ENCODE data around the gene IRGQ. TPM values are rescaled to one million over a fixed set of nuclear protein-coding genes. Genes with fewer than 3 reads are reported as not detected.

The IRGQ gene
- total RNA-seq, 1 experiment from 2014 or later = 24.1 TPM

DNA sequence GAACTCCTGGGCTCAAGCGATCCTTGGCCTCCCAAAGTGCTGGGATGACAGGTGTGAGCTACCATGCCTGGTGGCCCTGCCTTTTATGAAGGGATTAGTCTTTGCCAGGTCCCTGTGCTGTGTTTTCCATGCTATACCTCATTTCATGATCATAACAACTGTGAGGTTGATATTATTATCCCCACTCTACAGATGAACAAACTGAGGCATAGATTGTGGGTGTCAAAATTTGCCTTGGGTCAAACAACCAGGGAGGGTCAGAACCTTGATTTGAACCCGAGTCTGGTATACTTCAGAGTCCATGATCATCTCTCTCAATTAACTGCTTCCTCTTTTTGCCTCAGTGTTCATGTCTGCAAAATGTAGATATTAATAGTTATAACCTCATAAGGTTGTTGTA is 13.4 kb downstream of the IRGQ start:
- H4K20me1 ChIP-seq (ENCODE audit: control insufficient read depth, insufficient read depth, insufficient read length) = no peaks in the 10 kb centered on the region
- H2BK15ac ChIP-seq (ENCODE audit: low read depth, low read length) = no peak overlapping the region
- no peak overlapping the region for H2BK120ac ChIP-seq (ENCODE audit: low read depth, low read length, poor library complexity, severe bottlenecking)
- no peak overlapping the region for H3K4me2 ChIP-seq (ENCODE audit: insufficient read depth, insufficient read length, low read length)
- no peak overlapping the region for H3T11ph ChIP-seq (ENCODE audit: low read length)
- H3K14ac ChIP-seq (ENCODE audit: insufficient read depth, low read length) = no peak overlapping the region
- no peak overlapping the region for H3K56ac ChIP-seq (ENCODE audit: insufficient read length, low read depth, low read length)
- H3K4ac ChIP-seq (ENCODE audit: low read depth, low read length) = no peak overlapping the region
- Mint-ChIP-seq H3K4me1 (peaks cover 21 to 30% of the 10 kb centered on the region in 2 experiments), H3K4me3 (no peak overlapping the region), H3K9me3 (no peaks in the 10 kb centered on the region), H3K36me3 (ENCODE audit: insufficient read depth in 1 of 3, low read depth in 3 of 3) (peaks cover 4 to 22% (median 15%) of the 10 kb centered on the region in 3 experiments; a peak in 4 of 7 replicates), H3K27ac (no peak overlapping the region), H3K27me3 (ENCODE audit: low read depth) (no peaks in the 10 kb centered on the region)
- TF ChIP-seq, protein P1, sequence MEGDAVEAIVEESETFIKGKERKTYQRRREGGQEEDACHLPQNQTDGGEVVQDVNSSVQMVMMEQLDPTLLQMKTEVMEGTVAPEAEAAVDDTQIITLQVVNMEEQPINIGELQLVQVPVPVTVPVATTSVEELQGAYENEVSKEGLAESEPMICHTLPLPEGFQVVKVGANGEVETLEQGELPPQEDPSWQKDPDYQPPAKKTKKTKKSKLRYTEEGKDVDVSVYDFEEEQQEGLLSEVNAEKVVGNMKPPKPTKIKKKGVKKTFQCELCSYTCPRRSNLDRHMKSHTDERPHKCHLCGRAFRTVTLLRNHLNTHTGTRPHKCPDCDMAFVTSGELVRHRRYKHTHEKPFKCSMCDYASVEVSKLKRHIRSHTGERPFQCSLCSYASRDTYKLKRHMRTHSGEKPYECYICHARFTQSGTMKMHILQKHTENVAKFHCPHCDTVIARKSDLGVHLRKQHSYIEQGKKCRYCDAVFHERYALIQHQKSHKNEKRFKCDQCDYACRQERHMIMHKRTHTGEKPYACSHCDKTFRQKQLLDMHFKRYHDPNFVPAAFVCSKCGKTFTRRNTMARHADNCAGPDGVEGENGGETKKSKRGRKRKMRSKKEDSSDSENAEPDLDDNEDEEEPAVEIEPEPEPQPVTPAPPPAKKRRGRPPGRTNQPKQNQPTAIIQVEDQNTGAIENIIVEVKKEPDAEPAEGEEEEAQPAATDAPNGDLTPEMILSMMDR (conservative IDR thresholded peaks at IDR 0.05) = no peak
- H3K23me2 ChIP-seq (ENCODE audit: insufficient read length, low read depth, low read length, poor library complexity, severe bottlenecking) = peaks cover 5% of the 10 kb centered on the region
- H3K27me3 ChIP-seq (ENCODE audit: insufficient read depth, low read length) = no peaks in the 10 kb centered on the region
- no peak overlapping the region for H2BK5ac ChIP-seq (ENCODE audit: insufficient read length, low read length)
- no peak overlapping the region for H4K8ac ChIP-seq (replicated peaks; ENCODE audit: insufficient read length, low read depth, low read length)
- no peak overlapping the region for H3K18ac ChIP-seq (ENCODE audit: insufficient read length, low read depth, low read length)
- no peak overlapping the region for H3K9ac ChIP-seq (ENCODE audit: extremely low read depth, insufficient read length, low read length)
- no peaks in the 10 kb centered on the region for H3K4me1 ChIP-seq (ENCODE audit: insufficient read depth, low read length)
- H2BK12ac ChIP-seq (ENCODE audit: insufficient read length, low read depth, low read length) = no peak overlapping the region
- no peak overlapping the region for H2BK20ac ChIP-seq (ENCODE audit: low read depth, low read length, poor library complexity, severe bottlenecking)
- H4K91ac ChIP-seq (ENCODE audit: insufficient read length, low read depth, low read length) = no peak overlapping the region
- DNase-seq = no peak
- WGBS (ENCODE audit: extremely low coverage, insufficient read length, low lambda C conversion rate) = no CpG with 5 or more reads among the region's 2 CpGs
- no peak overlapping the region for H3K27ac ChIP-seq (ENCODE audit: insufficient read length, low read depth, low read length)
- H2AFZ ChIP-seq (ENCODE audit: low read length) = no peak overlapping the region
- H4K5ac ChIP-seq (ENCODE audit: insufficient read length, low read depth, low read length) = no peak overlapping the region
- no peaks in the 10 kb centered on the region for H3K79me2 ChIP-seq (ENCODE audit: insufficient read depth, low read length)
- no peaks in the 10 kb centered on the region for H3K79me1 ChIP-seq (ENCODE audit: insufficient read depth, low read depth, low read length, poor library complexity, severe bottlenecking)
- H3K23ac ChIP-seq (ENCODE audit: insufficient read length, low read depth, low read length) = no peak overlapping the region
- H2AK5ac ChIP-seq (ENCODE audit: insufficient read length, low read length) = no peak overlapping the region
- no peaks in the 10 kb centered on the region for H3K9me3 ChIP-seq (ENCODE audit: control insufficient read depth, low read depth, low read length)
